Measurements from ENCODE around the gene DUSP7. TPM values are rescaled to one million over a fixed set of nuclear protein-coding genes. Genes with fewer than 3 reads are reported as not detected.

DUSP7 gene
- total RNA-seq, 1 experiment from 2014 or later, result 20.1 TPM

GRCh38 chr3:52031896-52032295 lies 24.5 kb downstream of the DUSP7 start:
- CTCF ChIA-PET, result no interaction called here
- H3K27me3 ChIP-seq (replicated peaks; ENCODE audit: insufficient read depth, low read depth, low read length, poor library complexity), result no peaks in the 10 kb centered on the region
- TF ChIP-seq EZH2 (IDR thresholded peaks at IDR 0.05; ENCODE audit: borderline replicate concordance, low read depth, low read length, poor library complexity, severe bottlenecking), result no peak
- TF ChIP-seq, protein P1, sequence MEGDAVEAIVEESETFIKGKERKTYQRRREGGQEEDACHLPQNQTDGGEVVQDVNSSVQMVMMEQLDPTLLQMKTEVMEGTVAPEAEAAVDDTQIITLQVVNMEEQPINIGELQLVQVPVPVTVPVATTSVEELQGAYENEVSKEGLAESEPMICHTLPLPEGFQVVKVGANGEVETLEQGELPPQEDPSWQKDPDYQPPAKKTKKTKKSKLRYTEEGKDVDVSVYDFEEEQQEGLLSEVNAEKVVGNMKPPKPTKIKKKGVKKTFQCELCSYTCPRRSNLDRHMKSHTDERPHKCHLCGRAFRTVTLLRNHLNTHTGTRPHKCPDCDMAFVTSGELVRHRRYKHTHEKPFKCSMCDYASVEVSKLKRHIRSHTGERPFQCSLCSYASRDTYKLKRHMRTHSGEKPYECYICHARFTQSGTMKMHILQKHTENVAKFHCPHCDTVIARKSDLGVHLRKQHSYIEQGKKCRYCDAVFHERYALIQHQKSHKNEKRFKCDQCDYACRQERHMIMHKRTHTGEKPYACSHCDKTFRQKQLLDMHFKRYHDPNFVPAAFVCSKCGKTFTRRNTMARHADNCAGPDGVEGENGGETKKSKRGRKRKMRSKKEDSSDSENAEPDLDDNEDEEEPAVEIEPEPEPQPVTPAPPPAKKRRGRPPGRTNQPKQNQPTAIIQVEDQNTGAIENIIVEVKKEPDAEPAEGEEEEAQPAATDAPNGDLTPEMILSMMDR (conservative IDR thresholded peaks at IDR 0.05; ENCODE audit: low read depth, low read length), result no peak
- no peak overlapping the region for H3K4me3 ChIP-seq (ENCODE audit: low read depth, low read length, poor library complexity, severe bottlenecking)
- no TSS peak for BruUV-seq (replicated peaks)
- no peaks in the 10 kb centered on the region for H3K4me1 ChIP-seq (ENCODE audit: insufficient read depth, low read length, poor library complexity, severe bottlenecking)
- H3K27ac ChIP-seq (ENCODE audit: low read depth, low read length, poor library complexity, severe bottlenecking), result no peak overlapping the region
- H3K36me3 ChIP-seq (ENCODE audit: insufficient read depth, low read length, poor library complexity, severe bottlenecking), result no peaks in the 10 kb centered on the region
- H3K9me3 ChIP-seq (ENCODE audit: low read depth, low read length, poor library complexity, severe bottlenecking), result no peaks in the 10 kb centered on the region
- intact Hi-C loops (cut with micrococcal nuclease; ENCODE audit: unreplicated experiment), result no loop called here
- POLR2A ChIA-PET (ENCODE audit: low non-redundant PET), result no interaction called here
- no peak for DNase-seq (ENCODE audit: low spot score)

- Histone ChIP-seq H3K27ac (ENCODE audit: low read depth, low read length, poor library complexity, severe bottlenecking) (no peak overlapping the region), H3K27me3 (replicated peaks; ENCODE audit: insufficient read depth, low read depth, low read length, poor library complexity) (no peaks in the 10 kb centered on the region), H3K9me3 (ENCODE audit: low read depth, low read length, poor library complexity, severe bottlenecking) (no peaks in the 10 kb centered on the region), H3K36me3 (ENCODE audit: insufficient read depth, low read length, poor library complexity, severe bottlenecking) (no peaks in the 10 kb centered on the region), H3K4me1 (ENCODE audit: insufficient read depth, low read length, poor library complexity, severe bottlenecking) (no peaks in the 10 kb centered on the region), H3K4me3 (ENCODE audit: low read depth, low read length, poor library complexity, severe bottlenecking) (no peak overlapping the region)
- CTCF ChIA-PET, result interaction anchor here (0.5 kb wide), 1 partner anchor 63 kb away, joined by 9 read pairs; no protein-coding TSS in a partner anchor
- intact Hi-C loops (cut with micrococcal nuclease; ENCODE audit: unreplicated experiment), result no loop called here
- no peak for DNase-seq (ENCODE audit: low spot score)
- POLR2A ChIA-PET (ENCODE audit: low non-redundant PET), result no interaction called here
- TF ChIP-seq EZH2 (IDR thresholded peaks at IDR 0.05; ENCODE audit: borderline replicate concordance, low read depth, low read length, poor library complexity, severe bottlenecking), result no peak
- TF ChIP-seq, protein P1 (conservative IDR thresholded peaks at IDR 0.05; ENCODE audit: low read depth, low read length), result no peak
- BruUV-seq (replicated peaks), result no TSS peak
These were observed 25.6 kb downstream of the DUSP7 start for GRCh38 chr3:52030714-52031310.

GRCh38 chr3:52029535-52029934 lies 26.8 kb downstream of the DUSP7 start:
- intact Hi-C loops (cut with micrococcal nuclease; ENCODE audit: unreplicated experiment), result no loop called here
- TF ChIP-seq, protein P1 (conservative IDR thresholded peaks at IDR 0.05; ENCODE audit: low read depth, low read length), result no peak
- TF ChIP-seq EZH2 (IDR thresholded peaks at IDR 0.05; ENCODE audit: borderline replicate concordance, low read depth, low read length, poor library complexity, severe bottlenecking), result no peak
- no peak overlapping the region for H3K4me3 ChIP-seq (ENCODE audit: low read depth, low read length, poor library complexity, severe bottlenecking)
- H3K4me1 ChIP-seq (ENCODE audit: insufficient read depth, low read length, poor library complexity, severe bottlenecking), result no peaks in the 10 kb centered on the region
- ChIA-PET CTCF (no interaction called here), POLR2A (ENCODE audit: low non-redundant PET) (no interaction called here)
- no peaks in the 10 kb centered on the region for H3K27me3 ChIP-seq (replicated peaks; ENCODE audit: insufficient read depth, low read depth, low read length, poor library complexity)
- no peak for DNase-seq (ENCODE audit: low spot score)
- no TSS peak for BruUV-seq (replicated peaks)
- no peaks in the 10 kb centered on the region for H3K36me3 ChIP-seq (ENCODE audit: insufficient read depth, low read length, poor library complexity, severe bottlenecking)
- no peaks in the 10 kb centered on the region for H3K9me3 ChIP-seq (ENCODE audit: low read depth, low read length, poor library complexity, severe bottlenecking)
- no peak overlapping the region for H3K27ac ChIP-seq (ENCODE audit: low read depth, low read length, poor library complexity, severe bottlenecking)

Measured in A673 (cell line).